Adrenal gland (tissue), 12 donors: ENCODE measurements around the gene ZNF311. TPM values are rescaled to one million over a fixed set of nuclear protein-coding genes. Genes with fewer than 3 reads are reported as not detected.

Experiments
- DNase-seq, 7 donors: peaks; one replicate each; pipeline ENCODE4 v3.0.0-alpha.2; 2019 to 2020
- H3K27ac ChIP-seq, 5 donors: fragments of 200-600 bp; sonication (generic) in 4 of 5; 1 replicate in 3 of 5; 2 replicates in 2 of 5; pipeline versions ENCODE4 v1.5.1 to v1.8.0; 2016 to 2020; ENCODE audit warnings: mild to moderate bottlenecking in 1 of 5
- H3K27me3 ChIP-seq: fragments of 200-600 bp; 2 replicates; pipeline ENCODE4 v1.8.0; 2021
- H3K36me3 ChIP-seq, 2 donors: fragments of 200-600 bp; replicated peaks in 1 of 2; 1 replicate in 1 of 2; 2 replicates in 1 of 2; pipeline versions ENCODE4 v1.5.1 to v1.8.0; 2018 to 2022
- H3K4me1 ChIP-seq, 2 donors: fragments of 200-600 bp; replicated peaks in 1 of 2; 1 replicate in 1 of 2; 2 replicates in 1 of 2; pipeline versions ENCODE4 v1.5.1 to v1.8.0; 2018 to 2021
- H3K4me3 ChIP-seq, 4 donors: fragments of 200-600 bp; sonication (generic) in 3 of 4; one replicate each; pipeline ENCODE4 v1.5.1; 2016 to 2018
- H3K9me3 ChIP-seq, 3 donors: fragments of 200-600 bp; sonication (generic) in 1 of 3; replicated peaks in 1 of 3; 1 replicate in 2 of 3; 2 replicates in 1 of 3; pipeline versions ENCODE4 v1.5.1 to v1.8.0; 2016 to 2021
- POLR2A ChIP-seq, 2 donors: fragments of 450-650 bp; IDR thresholded peaks; one replicate each; pipeline ENCODE4 v1.6.1; 2017; ENCODE audit warnings: antibody characterized with exemption in 2 of 2, mild to moderate bottlenecking in 2 of 2, moderate library complexity in 1 of 2
- WGBS, 4 donors: extraction: QIAGEN DNeasy Blood & Tissue Kit in 2 of 4; methylation state at CpG; one replicate each; pipeline versions ENCODE4 v1.1.5 to v1.1.7; 2013 to 2017; 5-methylcytosine and 5-hydroxymethylcytosine counted together
- intact Hi-C, 2 donors: fragments of 100-400 bp; cut with DNase I; formaldehyde crosslinking; loops; one replicate each; pipeline versions ENCODE4 v1.14.1 to v1.15.0; 2022 to 2023
- polyA plus RNA-seq, 3 donors: library from polyadenylated mRNA; stranded (reverse); fragments of 200-250 nt in 2 of 3; fragments of 350-450 nt in 1 of 3; fragmentation: Illumina TruSeq in 1 of 3; extraction: RNeasy Lipid Tissue Mini Kit (QIAGEN cat#74804) in 1 of 3; gene quantifications; one replicate each; pipeline ENCODE4 v1.2.3, GENCODE V29; 2013 to 2014
- total RNA-seq, 9 donors: library from RNA; depleted of rRNA in 4 of 9; stranded (reverse); fragments of >200 nt in 4 of 9; fragments of 120-200 nt in 1 of 9; fragmentation: NEBNext Ultra II Directional in 1 of 9; extraction: Animal tissue kit (Norgen Biotek cat#: 25700) in 1 of 9; gene quantifications; one replicate each; pipeline versions ENCODE4 v1.1.0 to v1.2.4, GENCODE V29; 2013 to 2023
- TF ChIP-seq, protein P1 (sequence below), 6 experiments: fragments of 450-650 bp in 4 of 6; fragments of 200-600 bp in 2 of 6; sonication (generic) in 1 of 6; IDR thresholded peaks; 1 replicate in 5 of 6; 2 replicates in 1 of 6; pipeline versions ENCODE4 v1.5.1 to v1.8.0; 2016 to 2021; ENCODE audit warnings: antibody characterized with exemption in 6 of 6, mild to moderate bottlenecking in 2 of 6, moderate library complexity in 1 of 6
- donor health status: healthy with polysubstance abuse.
- donor health status: Bipolar disorder and iron deficiency.
- donor health status: DM: yes; HTN: yes; CAD: no.
- donor health status: DM: no; HTN: no; CAD: no.
- donor health status: DM: no; HTN: no; CAD: no.
- donor health status: DM: yes; HTN: yes; CAD: no.

ZNF311 gene
- total and polyA plus RNA-seq, 12 donors = 0.41 to 2.7 (median 1.1) TPM; not detected in 2

DNA sequence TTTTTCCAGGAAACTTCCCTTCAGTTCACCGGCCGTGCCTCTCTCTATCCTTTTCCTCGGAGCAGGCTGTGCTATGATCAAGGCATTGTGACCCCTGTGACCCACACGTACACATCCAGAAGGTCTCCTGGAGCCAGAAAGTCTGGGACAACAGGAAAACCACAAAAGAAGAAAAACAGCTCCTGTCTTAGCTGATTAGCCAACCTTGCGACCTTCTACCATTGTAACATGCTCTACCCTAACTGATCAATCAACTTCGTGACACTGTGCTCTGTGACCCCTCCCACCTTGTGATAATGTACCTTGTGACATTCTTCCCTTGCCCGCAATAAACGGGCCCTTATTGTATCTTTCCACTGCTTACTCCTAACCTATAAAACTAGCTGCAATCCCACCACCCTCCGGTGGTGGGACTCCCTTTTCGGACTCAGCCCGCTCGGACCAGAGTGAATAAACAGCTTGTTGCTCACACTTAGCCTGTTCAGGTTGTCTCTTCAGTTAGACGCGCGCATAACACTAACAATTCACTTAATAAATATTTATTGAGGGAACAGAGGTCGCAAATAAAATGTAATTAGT is 24.2 kb downstream of the ZNF311 start:
- DNase-seq = peak; percentile 42 to 70 (median 55)
- no peak for TF ChIP-seq POLR2A (IDR thresholded peaks at IDR 0.05)
- TF ChIP-seq, protein P1, sequence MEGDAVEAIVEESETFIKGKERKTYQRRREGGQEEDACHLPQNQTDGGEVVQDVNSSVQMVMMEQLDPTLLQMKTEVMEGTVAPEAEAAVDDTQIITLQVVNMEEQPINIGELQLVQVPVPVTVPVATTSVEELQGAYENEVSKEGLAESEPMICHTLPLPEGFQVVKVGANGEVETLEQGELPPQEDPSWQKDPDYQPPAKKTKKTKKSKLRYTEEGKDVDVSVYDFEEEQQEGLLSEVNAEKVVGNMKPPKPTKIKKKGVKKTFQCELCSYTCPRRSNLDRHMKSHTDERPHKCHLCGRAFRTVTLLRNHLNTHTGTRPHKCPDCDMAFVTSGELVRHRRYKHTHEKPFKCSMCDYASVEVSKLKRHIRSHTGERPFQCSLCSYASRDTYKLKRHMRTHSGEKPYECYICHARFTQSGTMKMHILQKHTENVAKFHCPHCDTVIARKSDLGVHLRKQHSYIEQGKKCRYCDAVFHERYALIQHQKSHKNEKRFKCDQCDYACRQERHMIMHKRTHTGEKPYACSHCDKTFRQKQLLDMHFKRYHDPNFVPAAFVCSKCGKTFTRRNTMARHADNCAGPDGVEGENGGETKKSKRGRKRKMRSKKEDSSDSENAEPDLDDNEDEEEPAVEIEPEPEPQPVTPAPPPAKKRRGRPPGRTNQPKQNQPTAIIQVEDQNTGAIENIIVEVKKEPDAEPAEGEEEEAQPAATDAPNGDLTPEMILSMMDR (IDR thresholded peaks at IDR 0.05) = peak; percentile 16 to 47 (median 33)
- no peaks in the 10 kb centered on the region for H3K9me3 ChIP-seq
- intact Hi-C loops = loop anchor here (5.0 kb wide), 2 partner anchors 39 to 54 kb away; no protein-coding TSS in a partner anchor
- 1 to 3% (median 1%) methylated on average over 16 of the region's 16 CpGs for WGBS, 4 donors
- peak overlapping the region in 2 of 4 donors; percentile 32 to 60 for H3K4me3 ChIP-seq
- H3K27me3 ChIP-seq = no peaks in the 10 kb centered on the region
- peak overlapping the region in 3 of 5 donors; percentile 67 to 79 (median 70) for H3K27ac ChIP-seq
- H3K4me1 ChIP-seq = peaks cover 0 to 5% of the 10 kb centered on the region in 2 donors
- H3K36me3 ChIP-seq = no peaks in the 10 kb centered on the region

DNA sequence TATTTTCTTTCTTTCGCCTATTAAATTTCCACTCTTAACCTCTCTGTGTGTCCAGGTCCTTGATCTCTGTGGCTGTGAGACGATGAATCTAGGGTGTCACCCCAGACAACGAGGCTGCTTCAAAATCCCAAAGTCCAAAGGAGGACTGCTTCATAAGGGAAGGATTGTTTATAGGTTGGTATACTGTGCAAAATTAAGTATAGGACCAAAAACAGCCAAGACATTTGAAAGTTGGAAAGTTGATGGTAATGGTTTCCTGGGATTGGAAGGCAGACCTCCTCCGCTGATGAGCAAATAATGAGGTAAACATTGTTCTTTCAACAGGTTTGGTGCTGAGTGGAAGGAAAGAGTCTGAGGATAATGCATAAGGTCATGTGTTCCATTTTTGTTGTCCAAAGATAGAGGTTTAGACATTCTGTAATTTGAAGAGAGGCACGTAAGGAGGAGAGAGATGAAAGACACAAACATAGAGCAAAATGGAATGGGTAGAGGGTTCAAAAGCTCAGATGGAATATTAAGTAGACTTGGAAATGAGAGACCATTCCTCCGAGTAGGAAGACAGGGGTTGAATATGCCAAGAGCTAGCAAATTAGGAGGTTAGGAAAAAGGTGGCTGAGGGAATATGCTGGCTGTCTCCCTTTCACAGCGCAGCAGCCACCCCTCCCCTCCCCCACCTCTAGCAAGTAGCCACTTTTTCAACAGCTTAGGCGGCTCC is 24.8 kb downstream of the ZNF311 start:
- 51 to 59% (median 55%) methylated on average over 8 of the region's 8 CpGs for WGBS, 4 donors
- H3K27ac ChIP-seq = peak overlapping the region in 2 of 5 donors; percentile 67 to 79
- H3K4me1 ChIP-seq = peaks cover 0 to 5% of the 10 kb centered on the region in 2 donors
- H3K9me3 ChIP-seq = no peaks in the 10 kb centered on the region
- no peak for DNase-seq
- no peaks in the 10 kb centered on the region for H3K27me3 ChIP-seq
- H3K4me3 ChIP-seq = peak overlapping the region in 1 of 4 donors; percentile 60
- H3K36me3 ChIP-seq = no peaks in the 10 kb centered on the region
- no peak for TF ChIP-seq POLR2A (IDR thresholded peaks at IDR 0.05)
- TF ChIP-seq, protein P1 (IDR thresholded peaks at IDR 0.05) = no peak
- intact Hi-C loops = loop anchor here (5.0 kb wide), 2 partner anchors 38 to 53 kb away; no protein-coding TSS in a partner anchor

DNA sequence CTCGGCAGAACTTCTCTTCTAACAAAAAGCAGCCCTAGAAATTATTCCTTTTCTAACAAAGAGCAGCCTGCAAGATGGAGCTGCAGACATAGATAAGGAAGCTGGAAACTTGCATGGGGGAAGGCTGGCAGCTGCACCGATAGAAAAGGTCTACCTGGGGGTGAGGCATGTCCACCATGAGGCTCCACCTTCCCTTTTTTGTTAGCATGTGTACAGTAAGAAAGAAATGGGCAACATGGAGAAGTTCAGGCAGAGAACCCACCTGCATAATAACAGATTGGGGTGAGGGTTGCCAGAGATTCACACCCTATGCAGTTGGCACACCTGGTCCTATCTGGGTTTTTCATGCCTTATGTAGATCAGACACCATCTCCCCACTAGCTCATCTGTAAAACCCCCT is 25.4 kb downstream of the ZNF311 start:
- no peaks in the 10 kb centered on the region for H3K27me3 ChIP-seq
- H3K9me3 ChIP-seq = no peaks in the 10 kb centered on the region
- intact Hi-C loops = loop anchor here (5.0 kb wide), 2 partner anchors 37 to 52 kb away; no protein-coding TSS in a partner anchor
- H3K36me3 ChIP-seq = no peaks in the 10 kb centered on the region
- no peak overlapping the region for H3K27ac ChIP-seq
- H3K4me1 ChIP-seq = peaks cover 0 to 5% of the 10 kb centered on the region in 2 donors
- H3K4me3 ChIP-seq = no peak overlapping the region
- TF ChIP-seq POLR2A (IDR thresholded peaks at IDR 0.05) = no peak
- 69 to 77% (median 75%) methylated on average over 2 of the region's 2 CpGs for WGBS, 4 donors
- DNase-seq = no peak

DNA sequence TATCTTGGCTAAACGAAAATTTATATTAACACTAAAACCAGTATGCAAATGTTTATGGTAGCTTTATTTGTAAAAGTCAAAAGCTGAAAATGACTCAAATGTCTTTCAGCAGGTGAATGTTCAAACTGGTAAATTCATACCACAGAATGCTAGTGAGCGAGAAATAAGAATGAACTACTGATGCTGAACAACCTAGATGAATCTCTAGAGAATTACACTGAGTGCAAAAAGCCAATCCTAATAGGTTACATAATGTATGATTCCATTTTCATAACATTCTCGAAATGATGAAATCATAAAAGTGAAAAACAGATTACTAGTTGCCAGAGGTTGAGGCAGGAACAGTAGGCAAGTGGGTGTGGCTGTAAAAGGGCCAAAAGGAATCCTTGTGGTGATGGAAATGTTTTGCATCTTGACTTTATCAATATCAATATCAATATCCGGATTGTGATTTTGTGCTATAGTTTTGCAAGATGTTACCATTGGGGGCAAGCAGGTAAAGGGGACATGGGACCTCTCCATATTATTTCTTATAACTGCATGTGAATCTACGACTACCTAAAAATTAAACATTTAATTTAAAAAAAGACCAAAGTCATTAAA is 26.1 kb downstream of the ZNF311 start:
- DNase-seq = no peak
- Histone ChIP-seq H3K36me3 (no peaks in the 10 kb centered on the region), H3K27ac (no peak overlapping the region), H3K4me1 (peaks cover 0 to 5% of the 10 kb centered on the region in 2 donors), H3K9me3 (no peaks in the 10 kb centered on the region), H3K4me3 (no peak overlapping the region), H3K27me3 (no peaks in the 10 kb centered on the region)
- WGBS, 4 donors = 83 to 91% (median 86%) methylated on average over 5 of the region's 5 CpGs
- TF ChIP-seq, protein P1 (IDR thresholded peaks at IDR 0.05) = no peak
- no peak for TF ChIP-seq POLR2A (IDR thresholded peaks at IDR 0.05)
- intact Hi-C loops = no loop called here
